ENCODE measurements around the gene PGLYRP3.

GRCh38 chr1:153360190-153360589 is 47.4 kb upstream of the PGLYRP3 start:
- no peak for TF ChIP-seq POLR2A (IDR thresholded peaks at IDR 0.05)
- no peak for TF ChIP-seq CTCF (IDR thresholded peaks at IDR 0.05)
- TF ChIP-seq POLR2AphosphoS5 (IDR thresholded peaks at IDR 0.05), result no peak
